Measurements from ENCODE around the gene TRIM3. TPM values are rescaled to one million over a fixed set of nuclear protein-coding genes. Genes with fewer than 3 reads are reported as not detected.

TRIM3 gene
- total and polyA plus RNA-seq, 2 donors (not counting 1 experiment from before 2014, with no cell fraction given), result 11.4 to 20.1 TPM

- ChIA-PET CTCF (no interaction called here), POLR2A (no interaction called here)
- Histone ChIP-seq H2AFZ (ENCODE audit: insufficient read depth, low read depth, low read length, poor library complexity, severe bottlenecking) (no peak overlapping the region), H3K27ac (ENCODE audit: low read length in 2 of 2) (no peak overlapping the region), H3K4me2 (replicated peaks; ENCODE audit: low read depth, low read length, poor library complexity, severe bottlenecking) (no peak overlapping the region), H3K36me3 (replicated peaks in 1 of 2; ENCODE audit: control extremely low read depth in 1 of 2, control insufficient read depth in 1 of 2, extremely low read depth in 1 of 2, insufficient read depth in 2 of 2, low read length in 1 of 2) (peaks cover 0 to 21% of the 10 kb centered on the region in 2 experiments), H3K79me2 (ENCODE audit: control insufficient read depth, insufficient read depth, low read length) (no peaks in the 10 kb centered on the region), H3K9ac (ENCODE audit: low read length) (no peak overlapping the region), H4K20me1 (ENCODE audit: control insufficient read depth, insufficient read depth, low read length, poor library complexity, severe bottlenecking) (no peaks in the 10 kb centered on the region), H3K4me1 (ENCODE audit: control insufficient read depth in 2 of 2, insufficient read depth in 2 of 2, low read length in 2 of 2) (no peaks in the 10 kb centered on the region), H3K4me3 (ENCODE audit: control extremely low read depth in 1 of 5, extremely low read depth in 1 of 5, insufficient read depth in 1 of 5, low read depth in 2 of 5, low read length in 4 of 5) (no peak overlapping the region), H3K27me3 (replicated peaks in 1 of 4; ENCODE audit: control extremely low read depth in 1 of 4, control insufficient read depth in 3 of 4, insufficient read depth in 4 of 4, low read length in 3 of 4) (no peaks in the 10 kb centered on the region), H3K9me3 (ENCODE audit: control extremely low read depth in 1 of 3, control insufficient read depth in 2 of 3, insufficient read depth in 1 of 3, low read length in 2 of 3) (no peaks in the 10 kb centered on the region)
- H3K4me1 Mint-ChIP-seq, result no peaks in the 10 kb centered on the region
- no peak overlapping the region for H3K27ac Mint-ChIP-seq
- H3K27me3 Mint-ChIP-seq, result no peaks in the 10 kb centered on the region
- no peaks in the 10 kb centered on the region for H3K9me3 Mint-ChIP-seq (ENCODE audit: insufficient read depth)
- WGBS (ENCODE audit: insufficient coverage), result 86% methylated on average over 1 of the region's 3 CpGs
- intact Hi-C loops (cut with micrococcal nuclease), result no loop called here
- no peak overlapping the region for H3K4me3 Mint-ChIP-seq
- no peak for ATAC-seq (ENCODE audit: low read depth)
- DNase-seq, result no peak
- TF ChIP-seq CTCF (IDR thresholded peaks at IDR 0.05) (no peak), EZH2 (IDR thresholded peaks at IDR 0.05; ENCODE audit: borderline replicate concordance, insufficient read depth, low read depth, low read length, poor library complexity, severe bottlenecking) (no peak)
Observed at GRCh38 chr11:6520265-6520664, 46.5 kb upstream of the TRIM3 start.

GRCh38 chr11:6516865-6517264 is 43.1 kb upstream of the TRIM3 start:
- Histone ChIP-seq H3K4me2 (replicated peaks; ENCODE audit: low read depth, low read length, poor library complexity, severe bottlenecking) (no peak overlapping the region), H3K4me1 (ENCODE audit: control insufficient read depth in 2 of 2, insufficient read depth in 2 of 2, low read length in 2 of 2) (no peaks in the 10 kb centered on the region), H3K27me3 (replicated peaks in 1 of 4; ENCODE audit: control extremely low read depth in 1 of 4, control insufficient read depth in 3 of 4, insufficient read depth in 4 of 4, low read length in 3 of 4) (no peaks in the 10 kb centered on the region), H3K4me3 (ENCODE audit: control extremely low read depth in 1 of 5, extremely low read depth in 1 of 5, insufficient read depth in 1 of 5, low read depth in 2 of 5, low read length in 4 of 5) (no peak overlapping the region), H4K20me1 (ENCODE audit: control insufficient read depth, insufficient read depth, low read length, poor library complexity, severe bottlenecking) (no peaks in the 10 kb centered on the region), H3K36me3 (replicated peaks in 1 of 2; ENCODE audit: control extremely low read depth in 1 of 2, control insufficient read depth in 1 of 2, extremely low read depth in 1 of 2, insufficient read depth in 2 of 2, low read length in 1 of 2) (peaks cover 3 to 36% of the 10 kb centered on the region in 2 experiments), H2AFZ (ENCODE audit: insufficient read depth, low read depth, low read length, poor library complexity, severe bottlenecking) (no peak overlapping the region), H3K9ac (ENCODE audit: low read length) (no peak overlapping the region), H3K27ac (ENCODE audit: low read length in 2 of 2) (no peak overlapping the region), H3K9me3 (ENCODE audit: control extremely low read depth in 1 of 3, control insufficient read depth in 2 of 3, insufficient read depth in 1 of 3, low read length in 2 of 3) (peaks cover 0 to 3% (median 0%) of the 10 kb centered on the region in 3 donors), H3K79me2 (ENCODE audit: control insufficient read depth, insufficient read depth, low read length) (no peaks in the 10 kb centered on the region)
- POLR2A ChIA-PET, result no interaction called here
- CTCF ChIA-PET, result no interaction called here
- Mint-ChIP-seq H3K27me3 (no peaks in the 10 kb centered on the region), H3K4me1 (no peaks in the 10 kb centered on the region), H3K27ac (no peak overlapping the region), H3K4me3 (no peak overlapping the region), H3K9me3 (ENCODE audit: insufficient read depth) (peaks cover 3% of the 10 kb centered on the region)
- no peak for TF ChIP-seq EZH2 (IDR thresholded peaks at IDR 0.05; ENCODE audit: borderline replicate concordance, insufficient read depth, low read depth, low read length, poor library complexity, severe bottlenecking)
- TF ChIP-seq CTCF (IDR thresholded peaks at IDR 0.05), result no peak
- ATAC-seq (ENCODE audit: low read depth) (no peak), DNase-seq (no peak)
- intact Hi-C loops (cut with micrococcal nuclease), result no loop called here
